ENCODE data around the gene NOC2L. TPM values are rescaled to one million over a fixed set of nuclear protein-coding genes. Genes with fewer than 3 reads are reported as not detected.

NOC2L gene
- total RNA-seq, 1 experiment from 2014 or later = 130 TPM

DNA sequence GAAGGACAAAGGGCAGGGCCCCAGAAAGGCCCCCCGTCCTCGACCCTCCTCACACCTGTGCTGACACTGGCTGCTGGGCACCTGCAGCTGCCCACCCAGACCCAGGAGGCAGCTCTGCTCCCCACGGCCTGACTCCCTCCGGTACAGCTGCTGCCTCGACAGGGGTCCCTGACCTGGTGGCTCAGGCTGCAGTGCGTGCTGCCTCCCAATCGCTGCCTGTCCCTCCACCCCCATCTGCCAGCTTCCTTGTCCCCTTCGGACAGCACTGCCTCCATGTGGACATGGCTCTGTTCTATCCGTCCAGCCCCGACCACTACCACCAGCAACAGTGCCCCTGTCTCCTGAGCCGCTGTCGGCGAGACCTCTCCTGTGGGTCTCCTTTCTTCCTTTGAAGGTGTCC lies 4.1 kb downstream of the NOC2L start:
- H3K79me2 ChIP-seq (ENCODE audit: insufficient read depth, low read length) = peaks cover 5% of the 10 kb centered on the region; the same call in 1 of the 2 replicates
- H3K4me1 ChIP-seq (ENCODE audit: insufficient read depth, low read length) = no peaks in the 10 kb centered on the region
- H2BK20ac ChIP-seq (ENCODE audit: low read depth, low read length, poor library complexity, severe bottlenecking) = no peak overlapping the region
- Mint-ChIP-seq H3K27ac (no peak overlapping the region), H3K9me3 (no peaks in the 10 kb centered on the region; a peak in 2 of 5 replicates), H3K4me3 (no peak overlapping the region), H3K36me3 (ENCODE audit: insufficient read depth in 1 of 3, low read depth in 3 of 3) (peaks cover 32 to 71% (median 59%) of the 10 kb centered on the region in 3 experiments; a peak in 6 of 7 replicates), H3K27me3 (ENCODE audit: low read depth) (peaks cover 5% of the 10 kb centered on the region), H3K4me1 (peaks cover 7 to 16% of the 10 kb centered on the region in 2 experiments)
- no peak overlapping the region for H2AFZ ChIP-seq (ENCODE audit: low read length)
- no peak overlapping the region for H3K4ac ChIP-seq (ENCODE audit: low read depth, low read length)
- no peak overlapping the region for H4K8ac ChIP-seq (replicated peaks; ENCODE audit: insufficient read length, low read depth, low read length)
- no peaks in the 10 kb centered on the region for H3K9me3 ChIP-seq (ENCODE audit: control insufficient read depth, low read depth, low read length)
- H3K27ac ChIP-seq (ENCODE audit: insufficient read length, low read depth, low read length) = no peak overlapping the region
- no peak overlapping the region for H3K14ac ChIP-seq (ENCODE audit: insufficient read depth, low read length)
- H3K27me3 ChIP-seq (ENCODE audit: insufficient read depth, low read length) = peaks cover 4% of the 10 kb centered on the region; the same call in 1 of the 2 replicates
- H3K18ac ChIP-seq (ENCODE audit: insufficient read length, low read depth, low read length) = no peak overlapping the region
- DNase-seq = no peak
- H2BK120ac ChIP-seq (ENCODE audit: low read depth, low read length, poor library complexity, severe bottlenecking) = no peak overlapping the region
- no peak overlapping the region for H3K9ac ChIP-seq (ENCODE audit: extremely low read depth, insufficient read length, low read length)
- no peak overlapping the region for H3K23ac ChIP-seq (ENCODE audit: insufficient read length, low read depth, low read length)
- H4K5ac ChIP-seq (ENCODE audit: insufficient read length, low read depth, low read length) = no peak overlapping the region
- no CpG with 5 or more reads among the region's 13 CpGs for WGBS (ENCODE audit: extremely low coverage, insufficient read length, low lambda C conversion rate)
- H2BK12ac ChIP-seq (ENCODE audit: insufficient read length, low read depth, low read length) = no peak overlapping the region
- no peaks in the 10 kb centered on the region for H4K20me1 ChIP-seq (ENCODE audit: control insufficient read depth, insufficient read depth, insufficient read length)
- H3K79me1 ChIP-seq (ENCODE audit: insufficient read depth, low read depth, low read length, poor library complexity, severe bottlenecking) = peaks cover 4% of the 10 kb centered on the region
- H4K91ac ChIP-seq (ENCODE audit: insufficient read length, low read depth, low read length) = no peak overlapping the region
- H2BK15ac ChIP-seq (ENCODE audit: low read depth, low read length) = no peak overlapping the region
- H3K56ac ChIP-seq (ENCODE audit: insufficient read length, low read depth, low read length) = no peak overlapping the region
- no peak overlapping the region for H3K4me2 ChIP-seq (ENCODE audit: insufficient read depth, insufficient read length, low read length)
- TF ChIP-seq, protein P1, sequence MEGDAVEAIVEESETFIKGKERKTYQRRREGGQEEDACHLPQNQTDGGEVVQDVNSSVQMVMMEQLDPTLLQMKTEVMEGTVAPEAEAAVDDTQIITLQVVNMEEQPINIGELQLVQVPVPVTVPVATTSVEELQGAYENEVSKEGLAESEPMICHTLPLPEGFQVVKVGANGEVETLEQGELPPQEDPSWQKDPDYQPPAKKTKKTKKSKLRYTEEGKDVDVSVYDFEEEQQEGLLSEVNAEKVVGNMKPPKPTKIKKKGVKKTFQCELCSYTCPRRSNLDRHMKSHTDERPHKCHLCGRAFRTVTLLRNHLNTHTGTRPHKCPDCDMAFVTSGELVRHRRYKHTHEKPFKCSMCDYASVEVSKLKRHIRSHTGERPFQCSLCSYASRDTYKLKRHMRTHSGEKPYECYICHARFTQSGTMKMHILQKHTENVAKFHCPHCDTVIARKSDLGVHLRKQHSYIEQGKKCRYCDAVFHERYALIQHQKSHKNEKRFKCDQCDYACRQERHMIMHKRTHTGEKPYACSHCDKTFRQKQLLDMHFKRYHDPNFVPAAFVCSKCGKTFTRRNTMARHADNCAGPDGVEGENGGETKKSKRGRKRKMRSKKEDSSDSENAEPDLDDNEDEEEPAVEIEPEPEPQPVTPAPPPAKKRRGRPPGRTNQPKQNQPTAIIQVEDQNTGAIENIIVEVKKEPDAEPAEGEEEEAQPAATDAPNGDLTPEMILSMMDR (conservative IDR thresholded peaks at IDR 0.05) = no peak
- no peak overlapping the region for H2BK5ac ChIP-seq (ENCODE audit: insufficient read length, low read length)
- no peak overlapping the region for H2AK5ac ChIP-seq (ENCODE audit: insufficient read length, low read length)
- no peaks in the 10 kb centered on the region for H3K23me2 ChIP-seq (ENCODE audit: insufficient read length, low read depth, low read length, poor library complexity, severe bottlenecking)
- H3T11ph ChIP-seq (ENCODE audit: low read length) = no peak overlapping the region

Data from H9 (cell line).